GM10847 (cell line): ENCODE data around the gene ZNF682.

Source experiments
- POLR2A ChIP-seq: IDR thresholded peaks from 2 replicates; pipeline ENCODE4 v1.6.1; 2011; ENCODE audit not compliant: insufficient read length; ENCODE audit errors: extremely low read depth

ZNF682 gene

GRCh38 chr19:20039203-20039723 is at the start of gene ZNF682:
Gene ZNF682 (minus strand): TSS chr19:20039505. CDS start chr19:20039345, 160 bp downstream.
- no peak for TF ChIP-seq POLR2A

GRCh38 chr19:20080656-20081055 is 41.4 kb upstream of the ZNF682 start:
- TF ChIP-seq POLR2A, result no peak

- no peak for TF ChIP-seq POLR2A
Observed at GRCh38 chr19:20079476-20079875, 40.2 kb upstream of the ZNF682 start.

- no peak for TF ChIP-seq POLR2A
Observed at GRCh38 chr19:20078581-20079031, 39.3 kb upstream of the ZNF682 start.

- TF ChIP-seq POLR2A, result no peak
Observed at GRCh38 chr19:20077791-20078463, 38.6 kb upstream of the ZNF682 start, which contains the start of gene ZNF90. Gene ZNF90 (plus strand): TSS chr19:20078000. CDS start chr19:20078133, 133 bp downstream.

- TF ChIP-seq POLR2A, result no peak
Observed at GRCh38 chr19:20072936-20073335, 33.6 kb upstream of the ZNF682 start.

- no peak for TF ChIP-seq POLR2A
Observed at GRCh38 chr19:20070691-20071090, 31.4 kb upstream of the ZNF682 start.

GRCh38 chr19:20067943-20068342 is 28.6 kb upstream of the ZNF682 start:
- no peak for TF ChIP-seq POLR2A

GRCh38 chr19:20066861-20067260 is 27.6 kb upstream of the ZNF682 start:
- no peak for TF ChIP-seq POLR2A

GRCh38 chr19:20060282-20060681 is 21.0 kb upstream of the ZNF682 start:
- no peak for TF ChIP-seq POLR2A

- TF ChIP-seq POLR2A, result no peak
Observed at GRCh38 chr19:20051841-20052768, 12.8 kb upstream of the ZNF682 start.

- no peak for TF ChIP-seq POLR2A
Observed at GRCh38 chr19:20044663-20045062, 5.4 kb upstream of the ZNF682 start.

- TF ChIP-seq POLR2A, result no peak
Observed at GRCh38 chr19:20038358-20039202, 725 bp downstream of the ZNF682 start.

- TF ChIP-seq POLR2A, result no peak
Observed at GRCh38 chr19:20035935-20036334, 3.4 kb downstream of the ZNF682 start.

GRCh38 chr19:20028611-20029010 is 10.7 kb downstream of the ZNF682 start:
- no peak for TF ChIP-seq POLR2A
